Endodermal cell (in vitro differentiated cells): ENCODE results near the gene CLEC2A. TPM values are rescaled to one million over a fixed set of nuclear protein-coding genes. Genes with fewer than 3 reads are reported as not detected.

Experiments
- DNase-seq: peaks from one replicate; pipeline ENCODE4 v3.0.0-alpha.2; 2017
- H3K27ac ChIP-seq: 2 replicates; pipeline ENCODE4 v1.5.1; 2013; ENCODE audit warnings: mild to moderate bottlenecking, low read depth, low read length, moderate library complexity
- H3K27me3 ChIP-seq: 2 replicates; pipeline ENCODE4 v1.6.1; 2013; ENCODE audit warnings: mild to moderate bottlenecking, low read length, moderate library complexity; ENCODE audit not compliant: insufficient read depth, control insufficient read depth, poor library complexity, severe bottlenecking
- H3K36me3 ChIP-seq: 2 replicates; pipeline ENCODE4 v1.7.0; 2013; ENCODE audit warnings: mild to moderate bottlenecking, low read length, moderate library complexity; ENCODE audit not compliant: control insufficient read depth, insufficient read depth
- H3K4me1 ChIP-seq: one replicate; pipeline ENCODE4 v1.7.0; 2013; ENCODE audit warnings: low read length; ENCODE audit not compliant: control insufficient read depth, insufficient read depth
- H3K4me3 ChIP-seq: 2 replicates; pipeline ENCODE4 v1.5.1; 2013; ENCODE audit warnings: mild to moderate bottlenecking, low read length, moderate library complexity
- H3K9ac ChIP-seq: 2 replicates; pipeline ENCODE4 v1.6.1; 2013; ENCODE audit warnings: mild to moderate bottlenecking, low read length, moderate library complexity; ENCODE audit not compliant: poor library complexity, severe bottlenecking; ENCODE audit errors: extremely low read depth
- H3K9me3 ChIP-seq: 2 replicates; pipeline ENCODE4 v1.6.1; 2013; ENCODE audit warnings: mild to moderate bottlenecking, low read length, moderate library complexity; ENCODE audit not compliant: control insufficient read depth
- H3K27ac Mint-ChIP-seq: 2 replicates; pipeline ENCODE4 v1.8.0; 2020; ENCODE audit warnings: mixed read lengths
- H3K27me3 Mint-ChIP-seq: 2 replicates; pipeline ENCODE4 v1.8.0; 2021; ENCODE audit warnings: mild to moderate bottlenecking, mixed read lengths; ENCODE audit not compliant: insufficient read depth
- H3K36me3 Mint-ChIP-seq: 2 replicates; pipeline ENCODE4 v1.8.0; 2020; ENCODE audit warnings: low read depth, mixed read lengths
- H3K4me1 Mint-ChIP-seq: 2 replicates; pipeline ENCODE4 v1.8.0; 2020; ENCODE audit warnings: mixed read lengths
- H3K4me3 Mint-ChIP-seq: 2 replicates; pipeline ENCODE4 v1.8.0; 2020; ENCODE audit warnings: mild to moderate bottlenecking, moderate library complexity, mixed read lengths
- H3K9me3 Mint-ChIP-seq: 2 replicates; pipeline ENCODE4 v1.8.0; 2020; ENCODE audit warnings: mild to moderate bottlenecking, mixed read lengths
- WGBS, 2 experiments: methylation state at CpG; one replicate each; pipeline versions ENCODE4 v1.1.5 to v1.1.7; 2013; ENCODE audit warnings: missing lambda C conversion rate in 2 of 2, mixed read lengths in 1 of 2; ENCODE audit not compliant: insufficient coverage in 1 of 2, insufficient read length in 1 of 2; 5-methylcytosine and 5-hydroxymethylcytosine counted together
- total RNA-seq, 2 donors: library from RNA; stranded (reverse); fragmentation: NEBNext Ultra II Directional in 1 of 2; extraction: Animal tissue kit (Norgen Biotek cat#: 25700) in 1 of 2; gene quantifications; 2 replicates in 1 of 2; 3 replicates in 1 of 2; pipeline ENCODE4 v1.2.1, GENCODE V29; 2021
- TF ChIP-seq, protein P1 (sequence below): fragments of 200-600 bp; sonication (generic); conservative IDR thresholded peaks from 2 replicates; pipeline ENCODE4 v1.5.0; 2021; ENCODE audit warnings: antibody characterized with exemption, mild to moderate bottlenecking

The CLEC2A gene
- total RNA-seq, 2 donors from 2014 or later = 3.8 TPM; not detected in 1

DNA sequence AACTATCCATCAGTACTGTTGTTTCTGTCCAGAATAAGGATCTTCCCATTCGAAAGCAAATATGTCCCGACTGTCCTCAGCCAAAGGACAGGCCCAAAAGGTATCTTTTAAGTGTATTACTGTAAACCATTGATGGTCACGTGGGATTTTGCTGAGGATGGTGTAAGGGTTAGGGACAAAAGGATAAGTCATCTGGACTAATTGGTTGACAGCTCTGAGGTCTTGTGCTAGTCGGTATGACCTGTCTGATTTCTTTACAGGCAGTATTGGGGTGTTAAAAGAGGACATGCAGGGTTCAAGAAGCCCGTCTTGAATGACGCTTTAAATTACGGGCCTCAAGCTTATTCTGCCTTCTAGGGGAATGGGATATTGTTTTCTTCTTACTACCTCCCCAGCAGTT, 24.4 kb downstream of the CLEC2A start:
- Histone ChIP-seq H3K27ac (no peak overlapping the region), H3K9me3 (peaks cover 32% of the 10 kb centered on the region), H3K4me3 (no peak overlapping the region), H3K36me3 (no peaks in the 10 kb centered on the region), H3K9ac (no peak overlapping the region), H3K4me1 (no peaks in the 10 kb centered on the region), H3K27me3 (no peaks in the 10 kb centered on the region)
- WGBS, 2 experiments = 90 to 95% methylated on average over 6 to 7 of the region's 7 CpGs
- Mint-ChIP-seq H3K36me3 (peaks cover 2% of the 10 kb centered on the region), H3K27ac (no peak overlapping the region), H3K27me3 (no peaks in the 10 kb centered on the region), H3K4me3 (no peak overlapping the region), H3K4me1 (no peaks in the 10 kb centered on the region), H3K9me3 (peaks cover 52% of the 10 kb centered on the region)
- TF ChIP-seq, protein P1, sequence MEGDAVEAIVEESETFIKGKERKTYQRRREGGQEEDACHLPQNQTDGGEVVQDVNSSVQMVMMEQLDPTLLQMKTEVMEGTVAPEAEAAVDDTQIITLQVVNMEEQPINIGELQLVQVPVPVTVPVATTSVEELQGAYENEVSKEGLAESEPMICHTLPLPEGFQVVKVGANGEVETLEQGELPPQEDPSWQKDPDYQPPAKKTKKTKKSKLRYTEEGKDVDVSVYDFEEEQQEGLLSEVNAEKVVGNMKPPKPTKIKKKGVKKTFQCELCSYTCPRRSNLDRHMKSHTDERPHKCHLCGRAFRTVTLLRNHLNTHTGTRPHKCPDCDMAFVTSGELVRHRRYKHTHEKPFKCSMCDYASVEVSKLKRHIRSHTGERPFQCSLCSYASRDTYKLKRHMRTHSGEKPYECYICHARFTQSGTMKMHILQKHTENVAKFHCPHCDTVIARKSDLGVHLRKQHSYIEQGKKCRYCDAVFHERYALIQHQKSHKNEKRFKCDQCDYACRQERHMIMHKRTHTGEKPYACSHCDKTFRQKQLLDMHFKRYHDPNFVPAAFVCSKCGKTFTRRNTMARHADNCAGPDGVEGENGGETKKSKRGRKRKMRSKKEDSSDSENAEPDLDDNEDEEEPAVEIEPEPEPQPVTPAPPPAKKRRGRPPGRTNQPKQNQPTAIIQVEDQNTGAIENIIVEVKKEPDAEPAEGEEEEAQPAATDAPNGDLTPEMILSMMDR = no peak
- DNase-seq = no peak

DNA sequence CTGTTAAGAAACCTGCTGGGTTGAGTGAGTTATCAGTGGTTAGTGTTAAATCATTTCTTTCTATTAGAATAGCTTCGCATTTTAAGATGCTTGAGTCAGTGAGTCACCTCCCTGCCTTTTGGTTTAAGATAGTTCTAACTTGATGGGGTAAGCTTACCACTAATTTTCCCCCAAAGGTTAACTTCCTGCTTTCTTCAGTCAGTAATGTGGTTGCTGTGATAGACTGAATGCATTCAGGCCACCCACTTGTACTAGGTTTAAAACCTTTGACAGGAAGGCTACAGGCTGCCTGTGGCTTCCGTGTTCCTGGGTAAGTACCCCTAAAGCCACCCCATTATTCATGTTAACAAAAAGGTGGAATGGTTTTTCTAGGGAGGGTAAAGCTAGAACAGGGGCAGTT, 25.3 kb downstream of the CLEC2A start:
- Mint-ChIP-seq H3K27me3 (no peaks in the 10 kb centered on the region), H3K9me3 (peaks cover 52% of the 10 kb centered on the region), H3K4me1 (no peaks in the 10 kb centered on the region), H3K27ac (no peak overlapping the region), H3K36me3 (peaks cover 3% of the 10 kb centered on the region), H3K4me3 (no peak overlapping the region)
- TF ChIP-seq, protein P1 = no peak
- H3K9me3 ChIP-seq = peaks cover 30% of the 10 kb centered on the region
- DNase-seq = no peak
- 88 to 100% methylated on average over 1 to 2 of the region's 2 CpGs for WGBS, 2 experiments
- no peaks in the 10 kb centered on the region for H3K4me1 ChIP-seq
- no peaks in the 10 kb centered on the region for H3K27me3 ChIP-seq
- no peak overlapping the region for H3K4me3 ChIP-seq
- no peaks in the 10 kb centered on the region for H3K36me3 ChIP-seq
- H3K27ac ChIP-seq = no peak overlapping the region
- H3K9ac ChIP-seq = no peak overlapping the region

DNA sequence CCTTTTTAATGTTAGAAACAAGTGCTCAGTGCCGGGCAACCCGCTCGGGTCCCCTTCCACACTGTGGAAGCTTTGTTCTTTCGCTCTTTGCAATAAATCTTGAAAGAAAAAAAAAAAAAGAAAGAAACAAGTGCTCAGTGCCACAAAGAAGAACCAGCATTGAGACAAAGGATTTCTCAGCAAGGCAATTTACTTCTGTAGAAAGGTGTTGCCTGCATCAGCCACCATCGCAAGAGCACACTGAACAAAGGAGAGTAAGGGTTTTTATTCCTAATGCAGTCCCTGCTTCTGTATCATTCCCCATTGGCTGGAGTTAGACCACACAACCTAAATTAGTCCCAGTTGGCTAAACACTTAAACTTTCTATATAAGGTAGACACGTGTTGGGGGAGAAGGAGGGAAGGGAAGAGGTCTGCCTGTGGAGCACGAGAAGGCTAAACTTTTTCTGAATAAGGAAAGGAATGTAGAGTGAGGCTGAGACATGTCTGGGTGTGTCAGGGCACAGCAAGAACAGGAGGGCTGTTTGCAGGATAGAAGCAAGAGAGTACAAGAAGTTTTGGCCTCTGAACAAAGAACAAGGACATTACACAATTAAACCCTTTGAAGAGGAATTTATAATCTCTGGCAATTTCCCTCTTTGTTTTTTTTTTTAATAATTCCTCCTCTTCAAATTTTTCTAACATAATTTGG, 29.5 kb downstream of the CLEC2A start:
- Histone ChIP-seq H3K4me1 (no peaks in the 10 kb centered on the region), H3K36me3 (no peaks in the 10 kb centered on the region), H3K27me3 (no peaks in the 10 kb centered on the region), H3K9me3 (peaks cover 5% of the 10 kb centered on the region), H3K27ac (no peak overlapping the region), H3K4me3 (no peak overlapping the region), H3K9ac (no peak overlapping the region)
- Mint-ChIP-seq H3K4me3 (no peak overlapping the region), H3K27ac (no peak overlapping the region), H3K36me3 (peaks cover 2% of the 10 kb centered on the region), H3K27me3 (no peaks in the 10 kb centered on the region), H3K4me1 (peaks cover 1% of the 10 kb centered on the region), H3K9me3 (peaks cover 25% of the 10 kb centered on the region)
- 92% methylated on average over 4 to 7 of the region's 7 CpGs for WGBS, 2 experiments
- TF ChIP-seq, protein P1 = no peak
- no peak for DNase-seq
